IPS DF 19.7 (cell line): ENCODE data around the gene SPATA13.
"Not testable (repeated sequence)": the region's sequence is repeated elsewhere in the genome, so short reads cannot be mapped to it uniquely, and the experiment has no call there.

Source experiments
- DNase-seq: peaks from one replicate; pipeline ENCODE4 v3.0.0-alpha.2; 2013; ENCODE audit warnings: low read depth, low spot score

SPATA13 gene

DNA sequence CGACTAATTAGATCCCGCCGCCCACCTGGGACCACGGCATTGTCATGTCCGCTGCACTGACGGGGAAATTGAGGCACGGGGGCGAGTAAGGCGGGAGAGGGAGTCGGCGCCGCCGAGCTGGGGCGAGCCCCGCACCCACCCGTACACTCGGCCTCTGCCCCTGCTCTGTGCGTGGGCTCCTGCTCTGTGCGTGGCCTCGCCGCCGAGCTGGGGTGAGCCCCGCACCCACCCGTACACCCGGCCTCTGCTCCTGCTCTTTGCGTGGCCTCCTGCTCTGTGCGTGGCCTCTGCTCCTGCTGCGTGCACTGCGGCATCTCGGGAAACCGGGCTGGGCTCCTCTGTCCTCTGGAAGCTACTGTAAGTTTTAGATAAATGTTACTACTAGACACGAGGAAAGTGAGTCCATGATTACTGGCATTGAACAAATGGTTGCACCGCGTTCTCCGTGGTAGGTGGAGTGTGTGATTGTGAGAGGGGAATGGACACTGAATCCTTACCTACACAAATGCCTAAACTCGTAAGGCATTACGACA lies 148.0 kb downstream of the SPATA13 start:
- no peak for DNase-seq

DNA sequence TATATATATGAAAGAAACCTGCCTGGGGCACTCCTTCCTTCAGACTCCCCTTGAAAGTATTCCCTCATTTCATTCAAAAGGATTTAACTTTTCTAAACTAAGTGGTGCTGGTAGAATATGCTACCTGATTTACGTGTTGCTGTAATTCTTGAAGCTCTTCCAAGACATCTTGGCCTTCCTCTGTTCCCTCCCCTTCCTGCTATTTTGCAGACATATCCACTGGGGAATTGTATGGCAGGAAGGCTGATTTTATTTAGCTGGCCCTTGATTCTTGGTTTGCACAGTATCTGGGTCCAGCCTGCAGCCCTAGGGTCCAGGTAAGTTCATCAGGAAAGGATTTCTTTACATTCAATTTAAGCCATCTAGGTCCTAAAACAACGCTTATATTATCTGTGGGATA lies 148.8 kb downstream of the SPATA13 start, which contains the start of gene C1QTNF9:
Gene C1QTNF9 (plus strand): TSS at position 281 of the 400 bp plus-strand sequence. CDS start 6,424 bp downstream, outside the sequence.
- not testable (repeated sequence) for DNase-seq

DNA sequence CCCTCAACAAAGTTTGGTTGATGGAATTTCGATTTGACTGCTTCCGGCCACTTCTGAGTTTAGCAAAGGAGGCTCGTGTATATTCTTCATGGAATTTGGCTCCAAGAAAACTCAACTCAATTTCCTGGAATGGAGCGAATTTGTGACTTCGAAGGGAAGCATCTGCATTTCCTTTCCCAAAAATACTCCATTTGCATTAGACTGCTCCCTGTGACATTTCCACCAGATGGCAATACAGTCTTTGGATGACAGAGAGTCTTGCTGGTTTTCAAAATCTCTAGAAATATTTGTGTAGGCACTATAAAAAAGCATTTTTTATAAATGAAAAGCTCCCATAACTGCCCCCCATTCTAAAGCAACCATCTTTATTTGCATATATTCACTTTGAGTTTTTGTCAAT lies 152.9 kb downstream of the SPATA13 start:
- no peak for DNase-seq

DNA sequence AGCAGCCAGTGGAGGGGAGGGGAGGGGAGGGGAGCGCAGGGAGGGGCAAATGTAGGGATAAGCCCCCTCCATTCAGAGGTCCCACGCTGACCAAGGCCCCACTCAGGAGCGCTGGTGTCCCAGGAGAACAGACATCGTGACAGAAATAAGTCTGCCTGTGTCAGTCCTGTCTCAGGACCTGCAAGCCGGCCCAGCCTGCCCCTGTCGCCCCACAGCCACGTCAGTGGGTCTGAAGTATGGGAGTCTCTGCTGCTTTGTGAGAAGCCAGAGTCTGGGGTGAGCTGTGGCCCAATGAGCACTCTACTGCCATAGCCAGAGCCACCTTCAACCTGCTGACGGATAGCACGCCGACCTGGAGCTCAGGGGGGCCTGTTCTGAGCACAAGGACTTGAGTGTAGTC lies 157.3 kb downstream of the SPATA13 start:
- not testable (repeated sequence) for DNase-seq

DNA sequence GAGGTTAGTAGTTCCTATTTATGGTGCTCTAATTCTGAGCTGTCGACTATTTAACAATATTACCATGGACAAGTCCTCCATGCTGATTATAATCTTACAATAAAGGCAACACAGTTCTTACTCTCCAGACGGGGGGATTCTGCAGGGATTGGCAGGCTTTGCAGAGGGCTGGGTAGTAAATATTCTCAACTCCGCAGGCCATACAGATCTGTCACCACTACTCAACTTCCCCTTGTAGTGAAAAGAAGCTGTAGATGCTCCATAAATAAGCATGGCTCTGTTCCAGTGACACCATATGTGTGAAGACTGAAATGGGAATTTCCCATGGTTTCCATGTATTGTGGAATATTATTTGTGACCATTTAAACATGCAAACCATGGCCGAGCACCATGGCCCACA lies 158.4 kb downstream of the SPATA13 start:
- not testable (repeated sequence) for DNase-seq

DNA sequence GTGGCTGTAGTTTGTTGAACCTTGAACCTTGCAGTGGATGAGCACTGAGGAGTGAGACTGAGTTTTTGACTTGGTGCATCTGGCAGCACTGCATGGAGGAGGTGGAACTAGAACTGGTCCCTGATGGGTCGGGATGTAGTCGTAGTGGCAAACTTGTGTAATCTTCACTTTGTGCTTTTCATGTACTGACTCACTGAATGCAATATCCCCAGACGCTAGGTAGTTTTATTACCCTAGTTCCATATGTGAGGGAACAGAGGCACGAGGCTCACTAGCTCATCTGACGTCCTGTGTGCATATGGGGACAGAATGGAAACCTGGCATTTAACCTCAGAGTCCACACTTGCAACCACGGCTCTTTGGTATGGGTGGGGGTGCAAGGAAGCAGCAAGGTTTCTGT lies 159.1 kb downstream of the SPATA13 start:
- DNase-seq = not testable (repeated sequence)

DNA sequence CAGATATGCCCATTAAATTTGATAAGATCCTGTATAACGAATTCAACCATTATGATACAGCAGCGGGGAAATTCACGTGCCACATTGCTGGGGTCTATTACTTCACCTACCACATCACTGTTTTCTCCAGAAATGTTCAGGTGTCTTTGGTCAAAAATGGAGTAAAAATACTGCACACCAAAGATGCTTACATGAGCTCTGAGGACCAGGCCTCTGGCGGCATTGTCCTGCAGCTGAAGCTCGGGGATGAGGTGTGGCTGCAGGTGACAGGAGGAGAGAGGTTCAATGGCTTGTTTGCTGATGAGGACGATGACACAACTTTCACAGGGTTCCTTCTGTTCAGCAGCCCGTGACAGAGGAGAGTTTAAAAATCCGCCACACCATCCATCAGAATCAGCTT lies 160.9 kb downstream of the SPATA13 start:
- DNase-seq = not testable (repeated sequence)

DNA sequence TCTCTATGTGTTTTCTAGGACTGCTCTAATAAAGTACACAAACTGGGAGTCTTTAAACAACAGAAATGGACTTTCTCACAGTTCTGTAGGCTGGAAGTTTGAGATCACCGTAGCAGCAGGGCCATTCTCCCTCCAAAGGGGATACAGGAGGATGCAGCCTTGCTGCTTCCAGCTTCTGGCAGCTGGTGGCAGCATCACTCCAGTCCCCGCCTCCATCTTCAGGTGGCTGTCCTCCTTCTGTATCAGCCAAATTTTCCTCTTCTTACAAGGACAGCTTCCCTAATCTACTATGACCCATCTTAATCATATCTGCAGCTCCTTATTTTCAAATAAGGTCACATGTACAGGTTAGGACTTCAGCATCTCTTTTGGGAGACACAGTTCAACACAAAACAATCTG lies 161.9 kb downstream of the SPATA13 start:
- not testable (repeated sequence) for DNase-seq

DNA sequence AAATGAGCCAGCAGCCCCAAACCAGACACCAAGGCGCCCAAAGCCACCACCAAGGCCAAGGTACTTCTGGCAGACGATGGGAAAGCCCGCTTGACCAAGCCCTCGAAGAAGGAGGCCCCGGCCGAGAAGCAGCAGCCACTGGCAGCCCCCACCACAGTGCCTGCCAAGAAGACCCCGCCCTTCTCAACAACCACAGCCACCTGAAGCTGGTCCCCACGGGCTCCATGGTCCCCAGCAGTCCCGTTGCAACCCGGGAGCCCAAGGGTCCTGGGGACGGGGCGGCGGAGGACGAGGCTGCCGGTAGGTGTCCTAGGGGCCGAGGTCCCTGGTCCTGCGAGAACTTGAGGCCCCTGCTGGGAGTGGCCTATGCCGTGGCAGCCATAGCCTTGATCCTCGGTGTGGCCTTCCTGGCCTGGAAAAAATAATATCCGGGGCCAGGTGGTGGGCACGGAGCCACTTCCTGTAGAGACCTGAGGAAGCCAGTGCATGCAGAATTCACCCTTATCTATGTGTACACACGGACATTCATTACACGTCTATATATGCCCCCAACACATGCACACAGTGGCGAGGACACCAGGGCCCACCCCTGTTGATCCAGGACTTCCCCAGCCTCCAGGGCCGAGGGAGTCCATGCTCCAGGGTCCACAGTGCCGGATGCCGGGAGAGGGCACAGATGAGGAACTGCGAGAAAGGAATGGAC lies 162.7 kb downstream of the SPATA13 start:
- DNase-seq = no peak

DNA sequence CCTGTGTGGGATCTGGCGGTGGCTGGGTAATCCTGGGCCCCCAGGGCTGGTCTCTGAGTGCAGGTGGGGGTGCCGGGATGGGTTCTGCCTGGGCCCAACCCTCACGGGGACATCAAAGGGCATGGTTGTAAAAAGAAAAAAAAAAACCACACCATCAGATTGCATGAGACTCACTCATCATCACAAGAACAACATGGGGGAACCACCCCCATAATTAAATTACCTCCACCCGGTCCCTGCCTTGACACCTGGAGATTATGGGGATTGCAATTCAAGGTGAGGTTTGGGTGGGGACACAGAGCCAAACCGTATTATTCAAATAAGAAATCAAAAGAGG lies 163.2 kb downstream of the SPATA13 start:
- no peak for DNase-seq

DNA sequence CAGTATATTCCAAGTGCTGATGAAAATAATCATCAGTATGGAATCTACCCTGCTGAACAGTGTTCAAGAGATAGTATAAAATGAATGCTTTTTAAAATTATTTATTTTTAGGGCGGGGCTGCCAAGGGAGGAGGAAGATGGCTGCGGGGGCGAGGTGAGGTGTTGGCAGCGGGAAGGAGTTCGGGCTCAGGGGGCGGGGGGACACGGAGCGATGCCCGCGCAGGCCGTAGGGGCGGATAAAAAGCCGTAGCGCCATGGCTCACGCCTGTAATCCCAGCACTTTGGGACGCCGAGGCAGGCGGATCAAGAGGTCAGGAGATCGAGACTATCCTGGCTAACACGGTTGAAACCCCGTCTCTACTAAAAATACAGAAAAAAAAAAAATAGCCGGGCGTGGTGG lies 167.1 kb downstream of the SPATA13 start:
- DNase-seq = not testable (repeated sequence)

DNA sequence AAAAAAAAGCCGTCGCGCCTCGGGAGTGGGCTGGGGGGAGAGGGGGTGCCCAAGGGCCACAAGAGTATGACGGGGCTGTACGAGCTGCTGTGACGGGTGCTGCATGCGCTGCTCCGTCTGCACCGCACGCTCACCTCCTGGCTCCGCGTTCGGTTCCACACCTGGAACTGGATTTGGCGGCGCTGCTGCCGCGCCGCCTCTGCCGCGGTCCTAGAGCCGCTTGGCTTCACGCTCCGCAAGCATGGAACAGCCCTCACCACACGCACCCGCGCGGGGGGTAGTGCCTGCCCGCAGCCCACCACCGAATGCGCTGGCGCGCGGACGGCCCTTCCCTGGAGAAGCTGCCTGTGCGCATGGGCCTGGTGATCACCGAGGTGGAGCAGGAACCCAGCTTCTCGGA lies 167.6 kb downstream of the SPATA13 start:
- DNase-seq = no peak

DNA sequence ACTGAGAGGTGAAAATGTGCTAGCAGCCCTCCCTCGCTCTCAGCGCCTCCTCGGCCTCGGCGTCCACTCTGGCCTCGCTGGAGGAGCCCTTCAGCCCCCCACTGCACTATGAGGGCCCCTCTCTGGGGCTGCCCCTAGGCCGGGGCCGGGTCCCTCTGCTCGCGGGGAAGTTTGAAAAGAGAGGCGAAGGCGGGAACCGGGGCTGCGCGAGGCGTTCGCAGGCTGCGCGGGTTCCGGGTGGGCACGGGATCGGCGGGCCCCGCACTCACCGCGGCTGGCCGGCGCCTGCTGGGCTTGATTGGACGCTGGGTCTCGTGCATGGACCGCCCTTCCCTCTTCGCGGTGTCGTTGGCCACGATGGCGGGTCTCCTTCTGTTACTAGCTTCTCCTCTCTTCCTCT lies 178.2 kb downstream of the SPATA13 start:
- DNase-seq = no peak

DNA sequence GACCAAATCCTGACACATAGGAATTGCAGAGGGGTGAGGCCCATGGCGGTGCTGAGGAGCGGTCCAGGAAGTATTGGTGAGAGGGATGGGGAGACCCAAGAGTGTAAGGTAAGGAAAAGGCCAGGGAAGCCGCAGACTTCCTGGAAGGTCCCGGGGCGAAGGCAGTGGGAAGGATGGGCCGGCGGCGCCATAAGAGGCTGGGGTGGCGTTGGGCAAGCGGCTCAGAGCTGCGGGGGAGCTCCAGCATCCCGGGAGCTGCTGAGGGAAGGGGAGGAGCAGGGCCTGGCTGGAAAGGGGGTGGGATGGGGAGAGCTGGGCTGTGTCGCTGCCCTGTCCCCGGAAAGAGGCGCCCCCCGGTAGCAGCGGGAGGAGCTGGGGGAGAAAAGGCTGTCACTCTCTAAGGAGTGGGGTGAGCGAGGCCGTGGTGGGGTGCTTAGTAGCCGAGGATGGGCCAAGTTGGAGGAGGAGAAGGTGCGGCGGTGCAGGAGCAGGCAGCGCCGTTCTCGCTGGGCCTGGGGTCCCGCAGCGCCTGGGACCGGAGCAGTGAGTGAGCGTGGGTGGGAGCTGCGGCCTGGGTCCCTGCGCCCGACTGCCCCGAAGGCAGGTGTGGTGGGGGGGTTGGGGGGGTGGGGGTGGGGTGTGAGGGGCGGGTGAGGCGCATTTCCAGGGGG lies 179.6 kb downstream of the SPATA13 start:
- DNase-seq = no peak

DNA sequence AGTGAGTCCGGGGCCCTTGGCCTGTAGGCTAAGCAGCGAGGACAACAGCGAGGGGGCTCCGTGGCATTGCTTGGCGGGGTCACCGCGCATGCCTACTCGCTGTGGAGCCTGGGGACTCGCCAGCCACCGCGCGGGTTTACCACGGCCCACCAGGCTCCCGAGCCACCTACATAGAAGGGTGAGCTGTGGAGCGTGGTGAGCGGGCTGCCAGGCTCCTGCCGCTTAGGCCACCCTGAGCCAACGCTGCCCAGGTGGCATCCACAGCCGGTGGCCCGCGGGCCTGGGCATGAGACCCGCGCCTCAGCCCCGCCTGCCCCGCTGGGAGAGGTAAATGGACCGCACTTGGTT lies 180.1 kb downstream of the SPATA13 start:
- no peak for DNase-seq

DNA sequence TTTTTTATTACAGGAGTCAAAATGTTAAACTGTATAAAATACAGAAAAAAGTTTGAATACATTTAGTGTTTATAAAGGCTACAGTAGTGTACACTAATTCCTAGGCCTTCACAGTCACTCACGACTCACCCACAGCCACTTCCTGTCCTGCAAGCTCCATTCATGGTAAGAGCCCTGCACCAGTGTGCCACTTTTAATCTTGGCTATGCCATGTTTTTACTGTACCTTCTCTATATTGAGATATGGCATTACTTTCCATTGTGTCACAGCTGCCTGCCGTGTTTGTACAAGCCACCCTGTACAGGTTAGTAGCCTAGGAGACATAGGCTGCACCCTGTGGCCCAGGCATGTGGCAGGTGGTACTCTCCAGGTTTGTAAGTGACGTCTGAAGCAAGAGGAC lies 180.9 kb downstream of the SPATA13 start:
- DNase-seq = no peak

DNA sequence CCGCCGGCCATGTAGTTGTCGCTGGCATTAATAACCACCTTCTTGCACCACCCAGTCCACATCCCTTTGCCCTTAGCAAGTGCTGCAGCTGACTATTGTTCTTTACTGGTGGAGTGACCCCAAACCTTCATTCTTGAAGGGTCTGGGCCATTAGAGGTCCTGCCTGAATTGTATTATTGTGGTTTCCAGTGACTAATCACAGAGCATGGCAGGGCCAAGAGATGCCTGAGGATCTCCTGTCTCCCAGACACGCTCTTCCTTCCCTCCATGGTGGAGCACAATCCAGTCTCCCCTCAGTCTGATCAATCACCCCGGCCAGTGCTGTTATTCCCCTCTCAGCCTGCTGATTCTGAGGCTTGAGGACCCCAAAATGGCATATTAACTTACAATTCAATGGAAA lies 187.9 kb downstream of the SPATA13 start:
- no peak for DNase-seq

DNA sequence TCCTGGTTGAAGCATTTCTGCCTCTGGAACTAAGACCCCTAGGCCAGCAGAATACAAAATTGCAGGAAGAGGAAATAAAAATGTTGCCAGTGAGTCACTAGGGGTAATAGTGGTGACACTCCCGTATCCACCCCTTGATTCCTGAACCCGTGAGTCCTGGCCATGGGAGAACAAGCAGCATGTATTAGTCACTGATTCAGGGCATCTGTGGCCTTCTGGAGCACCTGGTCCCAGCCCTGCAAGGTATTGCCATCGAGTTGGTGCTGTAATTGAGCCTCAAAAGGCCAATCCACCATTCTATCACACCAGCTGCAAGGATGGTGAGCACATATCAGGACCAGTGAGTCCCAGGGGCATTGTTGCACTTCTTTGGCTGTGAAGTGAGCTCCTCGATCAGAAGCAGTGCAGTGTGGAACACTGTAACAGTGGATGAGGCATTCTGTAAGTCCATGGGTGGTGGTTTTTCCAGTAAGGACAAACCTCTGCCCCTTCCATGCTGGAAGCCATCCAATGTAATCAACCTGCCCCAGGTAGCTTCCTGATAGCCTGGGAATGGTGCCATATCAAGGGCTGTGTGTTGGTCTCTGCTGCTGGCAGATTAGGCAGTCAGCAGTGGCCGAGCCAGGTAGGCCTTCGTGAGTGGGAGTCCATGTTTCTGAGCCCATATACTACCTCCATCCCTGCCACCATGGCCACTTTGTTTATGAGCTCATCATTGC lies 188.4 kb downstream of the SPATA13 start:
- DNase-seq = no peak

DNA sequence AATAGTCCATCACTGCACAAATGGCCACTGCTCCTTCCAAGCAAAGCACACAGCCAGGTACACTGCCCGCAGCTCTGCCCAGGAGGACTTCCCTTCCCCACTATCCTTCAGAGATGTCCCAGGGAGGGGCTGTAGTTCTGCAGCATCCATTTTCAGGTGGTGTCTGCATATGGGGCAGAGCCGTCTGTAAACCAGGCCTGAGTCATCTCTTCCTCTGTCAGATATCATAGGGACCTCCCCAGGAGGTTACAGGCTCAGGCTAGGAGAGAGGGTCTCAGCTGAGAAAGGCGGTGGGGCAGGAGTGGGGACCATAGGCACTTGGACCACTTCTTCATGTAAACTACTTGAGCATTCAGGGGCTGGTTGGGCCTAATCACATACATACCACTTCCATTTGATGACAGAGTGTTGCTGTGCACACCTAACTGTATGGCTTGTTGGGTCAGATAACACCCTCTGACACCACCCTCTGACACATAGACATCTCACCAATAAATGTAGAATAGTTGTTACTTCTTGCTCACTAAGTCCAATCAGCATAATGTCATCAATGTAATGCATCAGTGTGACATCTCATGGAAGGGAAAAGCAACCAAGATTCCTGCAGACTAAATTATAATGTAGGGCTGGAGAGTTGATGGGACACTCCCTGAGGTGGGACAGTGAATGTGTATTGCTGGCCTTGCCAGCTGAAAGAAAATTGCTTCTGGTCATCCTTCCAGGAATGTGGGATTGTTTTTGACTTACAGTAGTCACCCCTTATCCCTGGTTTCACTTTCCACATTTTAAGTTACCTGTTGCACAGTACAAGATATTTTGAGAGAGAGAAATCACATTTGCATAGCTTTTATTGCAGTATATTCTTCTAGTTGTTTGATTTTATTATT lies 189.5 kb downstream of the SPATA13 start:
- DNase-seq = not testable (repeated sequence)

DNA sequence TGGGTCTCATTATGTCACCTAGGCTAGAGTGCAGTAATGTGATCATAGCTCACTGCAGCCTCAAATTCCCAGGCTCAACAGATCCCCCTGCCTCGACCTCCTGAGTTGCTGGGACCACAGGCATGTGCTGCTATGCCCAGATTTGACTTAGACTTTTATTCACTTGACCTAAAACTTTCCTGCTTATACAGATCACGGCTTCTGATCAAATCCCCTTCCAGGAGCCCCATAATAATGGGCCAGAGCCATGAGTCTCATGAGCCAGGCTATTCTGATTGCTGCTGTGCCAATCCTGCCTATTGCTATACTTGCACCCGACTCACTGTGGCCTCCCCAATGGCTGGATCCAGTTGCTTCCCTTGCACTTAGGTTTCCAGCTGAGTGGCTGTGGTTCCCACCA lies 190.9 kb downstream of the SPATA13 start:
- DNase-seq = no peak

DNA sequence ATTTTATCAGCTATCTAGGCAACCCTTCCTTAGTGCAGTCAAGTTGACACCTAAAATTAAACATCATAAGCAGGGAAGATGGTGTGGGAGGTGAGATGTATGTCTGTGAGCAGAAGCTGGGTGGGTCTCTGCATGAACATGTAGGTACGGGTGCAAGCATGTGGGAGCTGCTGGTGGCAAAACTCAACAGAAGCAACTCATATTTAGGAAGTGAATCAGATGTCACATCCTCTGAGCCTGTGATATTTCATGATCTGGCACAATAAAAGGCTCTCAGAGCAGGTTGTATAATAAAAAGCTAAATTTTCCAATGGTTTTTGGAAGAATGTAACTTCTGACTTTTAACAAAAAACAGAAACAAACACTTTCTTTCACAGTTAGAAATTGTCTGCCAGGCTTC lies 193.2 kb downstream of the SPATA13 start:
- no peak for DNase-seq

DNA sequence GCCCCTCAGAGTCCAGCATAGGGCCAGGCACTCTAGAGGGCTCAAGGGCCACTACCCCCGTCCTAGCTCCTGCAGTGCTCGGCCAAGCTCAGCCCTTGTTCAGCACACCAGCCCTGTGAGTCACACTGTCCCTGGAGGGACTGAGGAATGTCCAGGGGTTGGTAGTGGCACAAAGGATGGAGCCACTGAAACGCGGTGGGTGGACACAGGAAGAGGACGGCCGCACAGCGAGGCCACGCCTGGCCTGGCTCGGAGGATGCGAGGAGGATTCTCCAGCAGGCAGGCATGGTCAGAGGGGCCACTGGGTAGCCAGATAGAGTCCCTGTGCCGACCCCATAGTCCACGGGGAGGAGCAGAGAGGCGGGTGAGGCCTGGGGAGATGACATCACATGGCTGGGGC lies 194.6 kb downstream of the SPATA13 start:
- DNase-seq = no peak
